HG03025 (cell line): ENCODE measurements around the gene NPTX2.
"Not testable (repeated sequence)": the region's sequence is repeated elsewhere in the genome, so short reads cannot be mapped to it uniquely, and the experiment has no call there.

Source experiments
- ATAC-seq: cut with Tn5 transposase; IDR thresholded peaks from one replicate; pipeline ENCODE4 v1.9.1; 2021; ENCODE audit warnings: mild to moderate bottlenecking, moderate library complexity; ENCODE audit not compliant: unreplicated experiment, low FRiP score

The NPTX2 gene, protein sequence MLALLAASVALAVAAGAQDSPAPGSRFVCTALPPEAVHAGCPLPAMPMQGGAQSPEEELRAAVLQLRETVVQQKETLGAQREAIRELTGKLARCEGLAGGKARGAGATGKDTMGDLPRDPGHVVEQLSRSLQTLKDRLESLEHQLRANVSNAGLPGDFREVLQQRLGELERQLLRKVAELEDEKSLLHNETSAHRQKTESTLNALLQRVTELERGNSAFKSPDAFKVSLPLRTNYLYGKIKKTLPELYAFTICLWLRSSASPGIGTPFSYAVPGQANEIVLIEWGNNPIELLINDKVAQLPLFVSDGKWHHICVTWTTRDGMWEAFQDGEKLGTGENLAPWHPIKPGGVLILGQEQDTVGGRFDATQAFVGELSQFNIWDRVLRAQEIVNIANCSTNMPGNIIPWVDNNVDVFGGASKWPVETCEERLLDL

DNA sequence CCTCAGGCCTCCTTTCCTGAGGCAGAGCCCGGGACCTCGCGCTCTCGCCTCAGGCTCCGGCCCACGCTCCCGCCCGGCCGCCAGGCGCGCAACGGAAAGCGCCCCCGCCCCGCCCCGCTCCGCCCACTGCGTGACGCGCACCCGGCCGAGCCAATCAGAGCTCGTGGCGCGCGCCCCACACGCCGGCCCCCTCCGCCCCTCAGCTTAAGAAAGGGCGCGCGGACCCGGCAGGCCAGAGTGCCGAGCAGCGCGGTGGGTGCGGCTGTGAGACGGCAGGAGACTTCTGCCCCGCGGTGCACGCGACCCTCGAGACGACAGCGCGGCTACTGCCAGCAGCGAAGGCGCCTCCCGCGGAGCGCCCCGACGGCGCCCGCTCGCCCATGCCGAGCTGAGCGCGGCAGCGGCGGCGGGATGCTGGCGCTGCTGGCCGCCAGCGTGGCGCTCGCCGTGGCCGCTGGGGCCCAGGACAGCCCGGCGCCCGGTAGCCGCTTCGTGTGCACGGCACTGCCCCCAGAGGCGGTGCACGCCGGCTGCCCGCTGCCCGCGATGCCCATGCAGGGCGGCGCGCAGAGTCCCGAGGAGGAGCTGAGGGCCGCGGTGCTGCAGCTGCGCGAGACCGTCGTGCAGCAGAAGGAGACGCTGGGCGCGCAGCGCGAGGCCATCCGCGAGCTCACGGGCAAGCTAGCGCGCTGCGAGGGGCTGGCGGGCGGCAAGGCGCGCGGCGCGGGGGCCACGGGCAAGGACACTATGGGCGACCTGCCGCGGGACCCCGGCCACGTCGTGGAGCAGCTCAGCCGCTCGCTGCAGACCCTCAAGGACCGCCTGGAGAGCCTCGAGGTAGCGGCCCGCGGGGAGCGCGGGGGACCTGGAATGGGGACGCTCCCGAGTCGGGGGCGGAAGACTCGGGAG is at the start of gene NPTX2:
Gene NPTX2 (plus strand): TSS at position 235 of the 909 bp plus-strand sequence. CDS start 177 bp downstream, at position 412.
- ATAC-seq = no peak

DNA sequence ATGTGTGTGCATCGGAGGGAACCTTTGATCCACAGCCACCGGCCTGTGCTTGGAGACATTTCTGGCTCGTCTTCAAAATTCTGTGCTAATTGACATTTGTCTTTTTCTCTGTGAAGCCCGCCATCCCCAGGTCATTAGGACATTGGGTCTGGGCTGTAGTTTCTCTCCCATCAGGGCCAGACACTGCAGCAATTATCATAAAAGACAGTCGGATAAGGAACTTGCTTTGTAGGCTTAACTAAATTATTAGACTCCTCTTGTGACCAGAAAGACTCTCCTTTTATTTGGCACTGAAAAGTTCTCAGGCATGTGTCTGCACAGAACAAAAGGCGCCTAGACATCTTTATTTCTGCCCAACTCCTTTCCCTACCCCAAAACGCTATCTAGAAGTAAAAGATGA is 49.1 kb upstream of the NPTX2 start:
- no peak for ATAC-seq

DNA sequence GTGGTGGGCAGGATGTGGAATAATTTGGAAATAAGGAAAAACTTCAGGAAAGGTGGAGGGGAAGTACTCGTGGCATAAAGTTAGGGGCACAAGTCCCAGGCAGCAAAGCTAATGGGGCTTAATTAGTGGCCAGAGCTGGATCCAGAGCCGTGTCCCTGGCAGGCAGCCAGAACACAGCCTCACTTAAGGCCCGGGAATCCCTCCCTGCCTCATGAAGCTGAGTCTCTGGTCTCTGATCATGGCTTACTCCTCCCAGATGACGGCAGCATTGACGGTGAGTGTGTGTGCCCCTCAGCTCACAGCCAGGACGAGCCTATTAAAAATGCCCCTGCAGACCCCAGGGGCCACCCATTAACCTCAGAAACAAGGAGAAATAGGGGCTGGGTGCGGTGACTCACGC is 48.2 kb upstream of the NPTX2 start:
- ATAC-seq = no peak

DNA sequence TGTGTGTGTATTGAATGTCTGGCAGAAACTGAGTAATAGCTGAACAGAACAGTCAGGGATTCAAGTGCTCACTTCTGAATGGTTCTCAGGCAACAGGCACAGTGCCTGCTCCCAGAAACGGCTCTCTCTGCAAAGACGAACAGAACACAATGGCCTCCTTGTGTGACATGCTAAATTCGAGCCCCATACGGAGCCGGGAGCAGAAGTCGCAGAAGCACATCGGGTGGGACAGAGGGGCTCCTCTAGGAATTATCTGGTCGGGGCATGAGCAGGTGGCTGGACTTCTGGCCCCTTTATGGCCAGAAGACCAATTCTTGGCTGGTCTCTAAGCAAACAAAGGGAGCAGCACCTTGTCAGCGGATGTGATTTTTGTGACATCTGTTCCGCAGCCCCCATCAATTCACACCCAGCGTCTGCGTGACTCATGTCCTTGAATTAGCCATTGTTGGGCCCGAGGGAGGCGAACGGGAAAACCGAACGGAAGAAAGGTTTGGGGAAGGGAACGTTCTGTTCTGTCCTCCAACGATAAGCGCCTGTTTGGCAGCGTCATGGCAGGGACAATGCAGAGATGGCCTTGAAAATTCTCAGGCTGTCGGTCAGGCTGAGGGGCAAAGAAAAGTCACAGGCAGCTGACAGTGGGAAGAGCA is 47.3 kb upstream of the NPTX2 start:
- ATAC-seq = no peak

DNA sequence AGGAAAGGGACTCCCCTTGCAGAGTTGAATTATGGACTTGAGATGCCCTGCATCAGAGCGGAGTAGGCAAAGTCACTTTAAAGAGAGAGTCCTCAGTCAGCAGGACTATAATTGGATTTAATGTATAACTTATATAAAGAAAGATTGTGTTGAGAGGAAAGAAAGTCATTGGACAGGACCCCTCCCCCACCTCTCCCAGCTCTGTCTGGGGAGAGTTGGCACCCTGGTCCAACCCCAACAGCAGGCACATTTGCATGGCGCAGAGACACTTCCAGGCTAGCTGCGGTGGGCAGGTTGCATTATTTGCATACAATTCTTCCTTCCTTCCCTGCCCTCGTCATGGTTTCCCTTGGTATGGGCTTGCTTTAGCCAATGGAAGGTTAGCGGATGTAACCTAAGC is 46.1 kb upstream of the NPTX2 start:
- no peak for ATAC-seq

DNA sequence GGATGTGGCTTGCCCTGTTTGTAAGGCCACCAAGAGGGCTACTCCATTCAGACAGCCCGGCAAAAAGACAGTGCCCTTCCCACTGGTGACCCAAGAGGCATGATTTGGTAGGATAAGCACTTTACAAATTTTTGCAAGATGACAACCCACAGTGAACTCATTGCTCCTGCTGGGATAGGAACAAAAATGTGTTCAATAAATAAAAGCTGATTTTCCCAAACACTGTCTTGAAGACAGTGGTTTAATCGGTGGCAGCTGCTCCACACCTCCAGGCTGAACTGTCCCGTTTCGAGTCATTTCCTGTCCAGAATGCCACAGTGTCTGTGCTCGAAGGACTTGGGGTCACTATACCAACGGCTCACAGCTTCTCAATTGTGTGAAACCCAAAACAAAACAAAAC is 45.1 kb upstream of the NPTX2 start:
- no peak for ATAC-seq

DNA sequence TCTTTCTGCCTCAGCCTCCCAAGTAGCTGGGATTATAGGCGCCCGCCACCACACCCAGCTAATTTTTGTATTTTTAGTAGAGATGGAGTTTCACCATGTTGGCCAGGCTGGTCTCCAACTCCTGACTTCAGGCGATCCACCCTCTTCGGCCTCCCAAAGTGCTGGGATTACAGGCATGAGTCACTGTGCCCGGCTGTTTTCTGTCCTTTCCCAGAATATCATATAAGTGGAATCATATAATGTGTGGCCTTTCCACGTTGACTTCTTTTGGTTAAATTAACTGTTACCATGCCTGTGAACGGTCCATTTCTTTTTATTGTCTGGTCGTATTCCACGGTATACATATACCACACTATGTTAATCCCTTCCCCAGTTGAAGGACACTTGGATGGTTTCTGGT is 44.4 kb upstream of the NPTX2 start:
- not testable (repeated sequence) for ATAC-seq

DNA sequence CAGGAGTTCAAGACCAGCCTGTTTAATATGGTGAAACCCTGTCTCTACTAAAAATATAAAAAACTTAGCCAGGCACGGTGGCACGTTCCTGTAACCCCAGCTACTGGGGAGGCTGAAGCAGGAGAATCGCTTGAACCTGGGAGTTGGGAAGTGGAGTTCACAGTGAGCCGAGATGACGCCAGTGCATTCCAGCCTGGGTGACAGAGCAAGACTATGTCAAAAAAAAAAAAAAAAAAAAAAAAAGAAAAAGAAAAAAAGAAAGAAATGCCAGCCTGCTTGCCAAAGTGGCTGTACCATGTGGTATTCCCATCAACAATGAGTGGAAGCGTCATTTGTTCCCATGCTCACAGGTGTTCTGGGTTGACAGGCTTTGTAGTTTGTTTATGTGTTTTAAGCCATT is 43.3 kb upstream of the NPTX2 start:
- no peak for ATAC-seq

DNA sequence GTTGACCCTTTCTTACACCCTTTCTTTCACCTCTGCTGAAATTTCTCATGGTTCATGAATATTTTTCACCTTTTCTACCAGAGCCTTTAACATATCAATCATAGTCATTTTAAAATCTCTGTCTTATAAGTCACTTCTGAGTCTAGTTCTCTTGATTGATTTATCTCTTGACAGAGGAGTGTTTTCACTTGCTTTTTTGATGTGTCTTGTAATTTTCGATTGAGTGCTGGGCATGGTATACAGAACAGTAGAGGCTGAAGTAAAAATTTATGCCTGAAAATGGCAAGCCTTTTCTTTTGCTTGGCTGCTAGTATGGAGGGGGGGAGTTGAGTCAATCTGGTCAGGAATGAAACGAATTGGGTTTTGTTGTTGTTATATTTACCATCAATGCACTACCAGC is 41.2 kb upstream of the NPTX2 start:
- no peak for ATAC-seq

DNA sequence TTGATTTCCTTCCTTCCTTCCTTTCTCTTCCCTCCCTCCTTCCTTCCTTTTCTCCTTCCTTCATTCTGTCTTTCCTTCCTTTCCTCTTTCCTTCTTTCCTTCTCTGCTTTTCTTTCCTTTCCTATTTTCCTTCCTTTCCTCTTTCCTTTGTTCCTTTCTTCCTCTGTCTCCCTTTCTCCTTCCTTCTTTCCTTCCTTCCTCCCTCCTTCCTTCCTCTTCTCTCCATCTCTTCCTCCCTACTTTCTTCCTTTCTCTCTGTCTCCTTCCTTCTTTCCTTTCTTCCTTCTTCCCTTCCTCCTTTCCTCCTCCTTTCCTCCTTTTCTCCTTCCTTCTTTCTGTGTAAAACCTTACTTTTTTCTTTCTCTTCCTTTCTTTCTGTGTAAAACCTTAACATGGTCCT is 32.3 kb upstream of the NPTX2 start:
- ATAC-seq = no peak

DNA sequence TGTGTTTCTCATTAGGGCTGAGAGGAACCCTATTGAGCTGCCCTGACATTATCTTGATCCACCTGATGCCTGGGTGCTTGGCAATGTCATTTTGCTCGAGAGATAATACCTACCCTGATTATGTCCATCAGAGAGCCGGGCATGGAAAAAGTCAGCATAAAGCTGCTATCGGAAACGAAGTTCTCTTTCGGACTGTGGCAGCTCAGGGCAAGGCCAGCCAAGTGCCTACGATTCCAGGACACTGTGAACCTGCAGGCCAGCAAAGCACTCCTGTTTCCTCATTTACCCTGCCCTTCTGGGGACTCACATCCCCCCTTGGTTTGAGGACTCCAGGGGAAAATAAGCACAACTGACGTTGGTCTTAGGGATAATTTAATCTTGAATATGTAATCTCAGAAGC is 25.2 kb upstream of the NPTX2 start:
- ATAC-seq = no peak

DNA sequence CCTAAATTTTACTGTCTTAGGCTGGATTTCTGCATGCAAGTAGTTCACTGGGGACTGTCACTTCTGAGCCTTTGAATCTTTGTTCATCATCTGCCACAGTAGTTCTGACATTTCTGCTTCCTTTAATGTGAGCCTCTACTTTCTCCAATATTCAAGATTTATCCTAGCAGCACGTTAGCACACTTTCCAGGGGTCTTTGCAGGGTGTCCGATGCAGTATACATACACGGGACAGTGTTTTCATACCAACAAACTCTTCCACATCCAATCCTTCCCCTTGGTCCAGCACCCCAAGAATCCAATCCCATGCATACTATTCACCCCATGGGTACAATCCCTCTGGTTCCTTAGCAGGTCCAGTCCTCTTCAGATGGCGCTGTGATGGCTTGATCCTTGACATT is 22.7 kb upstream of the NPTX2 start:
- ATAC-seq = no peak

DNA sequence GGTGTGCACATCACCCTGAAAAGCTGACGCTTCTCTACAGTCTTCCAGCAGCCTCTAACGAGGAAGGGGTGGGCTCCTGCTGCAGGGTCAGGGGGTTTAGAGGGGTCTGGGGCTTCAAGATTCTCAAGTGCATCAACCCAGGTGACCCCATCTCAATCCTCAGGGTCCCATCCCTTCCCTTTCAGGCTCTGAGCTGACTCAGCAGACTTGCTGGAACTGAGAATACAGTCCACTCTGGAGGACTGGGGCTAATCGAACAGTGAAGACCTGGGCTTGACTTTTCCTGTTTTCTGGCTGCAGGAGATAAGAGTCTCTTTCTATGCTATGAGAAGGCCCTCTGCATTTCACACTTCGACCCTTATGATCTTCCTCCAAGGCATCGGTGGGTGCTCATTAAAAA is 22.3 kb upstream of the NPTX2 start:
- ATAC-seq = no peak

DNA sequence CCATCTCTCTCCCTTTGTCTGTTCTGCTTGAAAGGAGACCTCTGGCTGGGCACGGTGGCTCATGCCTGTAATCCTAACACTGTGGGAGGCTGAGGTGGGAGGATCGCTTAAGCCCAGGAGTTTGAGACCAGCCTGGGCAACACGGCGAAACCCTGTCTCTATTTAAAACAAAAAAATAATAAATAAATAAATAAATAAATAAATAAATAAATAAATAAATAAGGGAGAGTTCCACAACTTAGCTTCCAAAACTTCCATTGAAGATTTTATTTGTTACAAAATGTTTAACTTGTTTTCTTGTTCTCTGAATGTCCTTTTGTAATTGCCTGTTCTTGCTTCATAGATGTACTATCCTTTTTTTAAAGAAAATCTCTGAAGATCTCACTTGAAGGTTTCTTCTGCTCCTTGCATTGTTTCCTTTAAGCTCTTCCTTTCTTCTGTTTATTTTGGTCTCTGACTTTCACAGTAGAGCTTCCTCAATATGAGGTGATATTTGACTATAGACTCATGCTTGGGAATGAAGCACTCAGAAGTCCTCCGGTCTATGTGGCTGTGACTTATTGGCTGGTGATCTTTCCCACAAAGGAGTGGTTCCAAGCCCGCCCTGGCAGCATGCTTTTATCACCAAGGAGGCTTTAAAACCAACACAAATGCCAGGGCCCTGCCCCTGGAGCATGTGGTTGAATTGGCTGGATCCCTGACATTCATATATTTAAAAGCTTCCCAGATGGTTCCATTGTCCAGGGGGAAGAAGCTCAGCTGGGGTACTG is 18.1 kb upstream of the NPTX2 start:
- no peak for ATAC-seq

DNA sequence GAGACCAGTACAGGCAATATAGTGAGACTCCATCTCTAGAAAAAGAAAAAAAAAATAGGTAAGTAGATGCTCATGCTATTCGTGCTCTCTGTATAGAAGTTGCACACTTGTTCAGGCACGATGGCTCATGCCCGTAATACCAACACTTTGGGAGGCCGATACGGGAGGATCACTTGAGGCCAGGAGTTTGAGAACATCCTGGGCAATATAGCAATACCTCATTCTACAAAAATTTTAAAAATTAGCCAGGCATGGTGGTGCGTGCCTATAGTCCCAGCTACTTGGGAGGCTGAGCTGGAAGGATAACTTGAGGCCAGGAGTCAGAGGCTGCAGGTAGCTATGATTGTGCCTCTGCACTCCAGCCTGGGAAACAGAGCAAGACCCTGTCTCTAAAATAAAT is 17.2 kb upstream of the NPTX2 start:
- no peak for ATAC-seq

DNA sequence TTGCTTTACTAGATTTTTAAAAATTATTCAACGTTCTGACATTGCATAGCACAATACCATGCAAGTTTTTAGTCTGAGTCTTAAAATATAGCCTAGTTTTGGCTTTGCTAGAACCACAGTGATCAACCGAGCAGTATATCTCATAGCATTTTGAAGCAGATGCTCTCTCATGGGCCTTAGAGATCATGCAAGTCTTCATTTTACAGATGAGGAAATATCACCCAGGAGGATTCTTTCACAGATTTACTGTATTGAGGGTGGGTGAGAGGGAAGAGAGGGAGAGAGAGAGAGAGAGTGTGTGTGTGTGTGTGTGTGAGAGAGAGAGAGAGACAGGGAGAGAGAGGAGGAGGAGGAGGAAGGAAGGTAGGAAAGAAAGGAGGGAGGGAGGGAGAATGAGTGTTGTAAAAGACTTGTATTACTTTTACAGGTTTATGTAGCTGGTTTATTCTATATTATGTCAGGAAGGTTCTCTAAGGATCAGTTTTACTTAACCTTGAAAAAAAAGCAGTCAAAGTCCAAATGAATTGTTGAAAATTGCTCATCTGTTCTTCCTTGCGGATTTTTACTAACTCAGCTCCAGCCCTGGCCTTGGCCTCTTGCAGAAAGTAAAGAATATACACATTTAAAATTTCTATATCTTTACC is 14.2 kb upstream of the NPTX2 start:
- ATAC-seq = no peak

DNA sequence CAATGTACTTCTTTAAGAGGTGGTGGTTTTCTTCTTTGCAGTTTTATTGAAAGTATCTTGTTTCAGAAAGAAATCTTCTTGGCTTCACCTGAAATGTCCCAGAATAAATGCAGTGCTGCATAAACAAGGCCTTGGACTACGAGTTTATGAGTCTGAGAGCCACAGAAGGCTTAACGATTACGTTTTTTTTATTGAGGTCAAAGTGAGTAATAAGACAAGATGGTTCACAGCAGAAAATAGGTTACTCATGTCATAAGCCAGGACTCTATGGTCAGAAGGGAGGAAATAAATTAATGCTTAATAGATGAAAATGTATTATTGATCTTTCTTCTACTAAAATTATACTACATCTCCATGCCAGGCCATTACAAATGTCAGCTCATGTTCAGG is 13.7 kb upstream of the NPTX2 start:
- ATAC-seq = no peak

DNA sequence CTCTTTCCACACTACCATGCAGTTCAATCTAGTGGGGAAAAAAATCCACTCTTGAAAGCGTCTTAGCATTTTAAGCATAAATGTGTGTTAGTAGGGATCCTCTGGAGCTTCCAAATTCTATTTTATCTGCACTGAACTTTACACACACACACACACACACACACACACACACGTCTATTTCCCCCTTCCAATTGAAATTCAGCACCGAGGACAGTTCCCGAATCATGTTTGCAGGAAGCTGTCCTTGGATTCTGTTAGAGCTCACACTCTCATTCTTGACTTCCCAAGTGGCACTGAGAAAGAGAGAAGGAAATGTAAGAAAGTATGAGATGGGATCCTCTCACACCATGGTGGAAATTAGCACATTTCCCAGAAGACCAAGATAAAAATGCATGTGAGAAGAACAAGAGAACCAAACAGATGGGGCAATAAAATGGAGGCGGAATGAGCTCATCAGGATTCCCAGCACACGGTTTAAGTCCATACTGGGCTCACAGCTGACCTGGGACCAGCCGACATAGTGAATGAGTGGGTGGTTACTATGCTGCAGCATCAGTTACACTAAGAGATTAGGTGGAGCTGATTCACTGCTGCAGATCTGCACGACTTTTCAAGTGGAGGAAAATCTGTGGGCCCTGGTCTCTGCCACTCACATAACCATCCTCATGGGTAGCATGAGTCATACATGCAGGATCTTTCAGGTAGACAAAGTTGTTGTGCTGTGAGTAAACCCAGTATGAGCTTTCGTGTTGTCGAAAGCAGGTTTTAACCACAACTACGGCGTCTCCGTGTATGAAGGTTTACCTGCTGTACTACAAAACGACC is 3.3 kb upstream of the NPTX2 start:
- ATAC-seq = no peak

DNA sequence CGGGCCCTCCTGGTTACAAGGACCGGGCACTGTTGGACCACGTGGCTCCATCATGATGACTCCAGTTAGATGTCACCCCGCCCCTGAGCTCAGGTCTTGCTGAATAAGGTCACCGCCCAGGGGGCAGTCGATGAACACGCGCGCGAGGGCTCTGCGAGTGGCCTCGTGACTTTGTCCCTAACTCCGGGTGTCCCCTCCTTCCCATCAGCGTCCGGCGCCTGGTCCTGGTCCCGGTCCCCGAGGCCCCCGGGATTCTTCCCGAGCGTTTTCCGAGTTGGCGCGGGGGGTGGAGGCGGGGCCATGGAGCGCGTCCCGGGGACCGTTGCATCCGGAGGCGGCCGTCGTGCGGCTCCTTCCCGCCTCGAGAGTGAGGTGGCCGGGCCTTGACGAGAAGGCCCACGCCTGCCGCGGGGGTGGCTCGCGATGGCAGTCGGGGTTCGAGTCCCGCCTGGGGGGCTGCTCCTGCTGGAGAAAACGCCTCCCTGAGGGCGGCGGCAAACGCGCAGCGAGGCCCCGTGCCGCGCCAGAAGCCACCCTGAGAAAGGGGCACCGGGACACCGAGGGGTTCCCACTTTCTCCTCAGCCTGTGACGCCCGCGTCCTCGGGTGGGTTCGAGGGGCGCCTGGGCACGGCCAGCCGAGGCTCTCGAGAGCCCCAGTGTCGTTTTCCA is 569 bp upstream of the NPTX2 start:
- ATAC-seq = no peak
